HFFc6 (cell line): ENCODE measurements around the gene CACNG1. TPM values are rescaled to one million over a fixed set of nuclear protein-coding genes. Genes with fewer than 3 reads are reported as not detected.

Experiments
- DNase-seq: peaks from one replicate; pipeline ENCODE4 v3.0.0-alpha.2; 2018
- H3K27ac Mint-ChIP-seq: 2 replicates; pipeline ENCODE4 v1.8.0; 2020; ENCODE audit warnings: mild to moderate bottlenecking, mixed read lengths
- H3K27me3 Mint-ChIP-seq: 2 replicates; pipeline ENCODE4 v1.8.0; 2021; ENCODE audit warnings: mild to moderate bottlenecking, moderate library complexity, mixed read lengths; ENCODE audit not compliant: insufficient read depth
- H3K36me3 Mint-ChIP-seq: 2 replicates; pipeline ENCODE4 v1.8.0; 2021; ENCODE audit warnings: low read depth, mixed read lengths
- H3K4me1 Mint-ChIP-seq: 2 replicates; pipeline ENCODE4 v1.8.0; 2020; ENCODE audit warnings: low read depth, mixed read lengths
- H3K4me3 Mint-ChIP-seq: 2 replicates; pipeline ENCODE4 v1.8.0; 2020; ENCODE audit warnings: mild to moderate bottlenecking, moderate library complexity, mixed read lengths
- H3K9me3 Mint-ChIP-seq: 2 replicates; pipeline ENCODE4 v1.8.0; 2020; ENCODE audit warnings: mild to moderate bottlenecking, mixed read lengths
- CTCF ChIP-seq: fragments of 200-600 bp; sonication (generic); IDR thresholded peaks from 2 replicates; pipeline ENCODE4 v1.5.0; 2021; ENCODE audit warnings: antibody characterized with exemption, mild to moderate bottlenecking
- total RNA-seq, 6 experiments: library from RNA; stranded (reverse); fragmentation: NEBNext Ultra II Directional; extraction: Animal tissue kit (Norgen Biotek cat#: 25700); gene quantifications; 2 replicates in 1 of 6; 3 replicates in 5 of 6; pipeline ENCODE4 v1.2.3, GENCODE V29; 2021

CACNG1 gene
- total RNA-seq, 6 experiments from 2014 or later, result not detected

DNA sequence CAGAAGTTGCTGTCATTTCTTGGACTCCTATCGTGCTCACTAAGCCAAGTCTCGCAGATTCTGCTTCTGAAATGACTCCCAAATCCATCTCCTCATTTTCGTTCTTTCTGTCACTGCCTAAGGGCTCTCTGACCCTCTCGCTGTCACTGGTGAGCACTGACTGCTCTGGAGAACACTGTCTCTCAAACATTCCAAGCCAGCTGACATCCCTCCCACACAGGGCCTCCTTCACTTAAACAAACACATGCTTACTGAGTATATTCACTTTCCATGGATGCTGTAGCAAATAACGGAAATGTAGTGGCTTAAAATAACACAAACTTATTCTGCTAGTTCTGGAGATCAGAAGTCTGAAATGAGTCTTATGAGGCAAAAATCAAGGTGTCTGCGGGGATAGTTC lies 18.8 kb downstream of the CACNG1 start:
- peaks cover 5% of the 10 kb centered on the region for H3K27me3 Mint-ChIP-seq
- peaks cover under 1% of the 10 kb centered on the region; the same call in 1 of the 2 replicates for H3K36me3 Mint-ChIP-seq
- no peak overlapping the region for H3K27ac Mint-ChIP-seq
- TF ChIP-seq CTCF, result no peak
- peaks cover 6% of the 10 kb centered on the region; the same call in 1 of the 2 replicates for H3K9me3 Mint-ChIP-seq
- peak; percentile 17 for DNase-seq
- H3K4me3 Mint-ChIP-seq, result no peak overlapping the region
- peaks cover 8% of the 10 kb centered on the region for H3K4me1 Mint-ChIP-seq

- Mint-ChIP-seq H3K27me3 (peaks cover 3% of the 10 kb centered on the region), H3K4me1 (peaks cover 8% of the 10 kb centered on the region), H3K4me3 (no peak overlapping the region), H3K36me3 (peaks cover 5% of the 10 kb centered on the region; the same call in 1 of the 2 replicates), H3K9me3 (no peaks in the 10 kb centered on the region), H3K27ac (no peak overlapping the region)
- no peak for TF ChIP-seq CTCF
- DNase-seq, result no peak
Observed at GRCh38 chr17:67066717-67067116, 22.4 kb downstream of the CACNG1 start.

DNA sequence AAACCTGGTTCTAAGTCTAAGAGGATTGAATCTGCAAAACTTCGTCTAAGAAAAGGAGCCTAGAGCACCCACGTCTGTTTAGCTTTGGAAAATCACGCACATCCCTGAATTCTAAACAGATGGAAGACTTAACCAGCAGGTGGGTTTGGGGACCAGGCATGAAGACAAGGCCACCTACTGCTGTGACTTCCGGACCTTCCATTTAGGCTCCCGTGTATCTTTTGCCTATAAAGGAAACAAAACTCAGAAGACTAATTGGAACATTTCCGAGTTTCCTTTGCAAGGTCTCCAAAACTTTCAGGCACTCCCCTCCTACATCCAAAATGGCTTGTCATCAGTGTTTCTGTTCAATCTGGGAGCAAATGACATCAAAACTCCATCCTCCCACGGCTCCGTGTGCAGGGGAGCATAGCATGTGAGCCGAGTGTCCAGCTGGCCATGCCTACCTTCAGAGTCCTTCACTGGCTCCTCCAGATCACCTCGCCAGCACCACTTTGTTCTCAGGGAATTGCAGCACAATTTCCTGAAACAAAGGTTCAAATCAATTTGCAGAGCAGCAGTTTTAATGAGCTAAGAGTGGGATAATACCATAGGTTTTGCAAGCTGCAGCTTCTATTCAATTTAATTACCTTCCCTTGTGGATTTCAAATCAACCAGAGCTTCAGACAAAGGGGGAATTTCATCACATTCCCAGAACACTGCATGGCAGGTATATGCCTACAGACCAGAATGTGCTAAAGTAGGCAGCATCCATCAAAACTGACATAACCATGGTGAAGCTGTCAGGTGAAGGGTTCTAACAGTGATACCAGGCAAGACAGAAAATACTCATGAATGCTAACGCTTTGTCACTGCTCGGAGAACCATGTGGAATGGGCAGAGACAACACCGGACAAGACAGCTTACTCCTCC lies 23.5 kb downstream of the CACNG1 start:
- Mint-ChIP-seq H3K36me3 (peaks cover 12% of the 10 kb centered on the region), H3K4me1 (peaks cover 7% of the 10 kb centered on the region), H3K9me3 (no peaks in the 10 kb centered on the region), H3K27me3 (peaks cover 6% of the 10 kb centered on the region), H3K4me3 (no peak overlapping the region), H3K27ac (no peak overlapping the region)
- TF ChIP-seq CTCF, result no peak
- no peak for DNase-seq

- no peak for TF ChIP-seq CTCF
- no peak for DNase-seq
- Mint-ChIP-seq H3K9me3 (no peaks in the 10 kb centered on the region), H3K27me3 (peaks cover 6% of the 10 kb centered on the region), H3K36me3 (peaks cover 22% of the 10 kb centered on the region), H3K4me1 (no peaks in the 10 kb centered on the region), H3K27ac (no peak overlapping the region), H3K4me3 (no peak overlapping the region)
Observed at GRCh38 chr17:67068999-67069398, 24.6 kb downstream of the CACNG1 start.

DNA sequence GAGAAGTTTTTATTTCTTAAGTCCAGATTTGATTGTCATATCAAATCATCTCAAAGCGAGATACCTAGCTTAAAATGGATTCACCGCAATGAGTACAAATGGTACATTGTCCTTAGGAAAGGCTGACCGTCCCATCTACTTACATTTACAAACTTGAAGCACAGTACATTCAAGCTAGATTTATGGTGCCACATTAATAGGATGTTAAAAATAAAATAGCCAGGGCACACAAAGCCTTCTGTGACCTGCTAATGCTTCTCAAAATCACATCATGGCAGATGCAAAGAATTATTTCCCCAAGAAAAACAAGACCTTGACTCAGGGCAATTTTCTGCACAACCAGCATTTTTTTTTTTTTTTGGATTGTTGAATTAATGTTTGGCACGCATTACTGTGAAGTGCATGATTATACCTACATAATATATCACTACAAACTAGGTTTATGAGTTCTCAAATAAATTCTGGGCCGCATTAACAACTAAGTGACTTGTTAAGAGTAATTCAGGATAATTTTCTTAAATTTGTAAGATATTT lies 25.3 kb downstream of the CACNG1 start:
- no peaks in the 10 kb centered on the region for H3K9me3 Mint-ChIP-seq
- no peak overlapping the region for H3K4me3 Mint-ChIP-seq
- TF ChIP-seq CTCF, result no peak
- peaks cover 6% of the 10 kb centered on the region for H3K27me3 Mint-ChIP-seq
- H3K4me1 Mint-ChIP-seq, result no peaks in the 10 kb centered on the region
- DNase-seq, result no peak
- H3K36me3 Mint-ChIP-seq, result peaks cover 22% of the 10 kb centered on the region
- no peak overlapping the region for H3K27ac Mint-ChIP-seq
